NB4 (cell line): ENCODE measurements around the gene TMEM178B.
"Not testable (repeated sequence)": the region's sequence is repeated elsewhere in the genome, so short reads cannot be mapped to it uniquely, and the experiment has no call there.

Source experiments
- DNase-seq: peaks from one replicate; pipeline ENCODE4 v3.0.0; 2010; ENCODE audit warnings: low read depth
- H3K4me3 ChIP-seq: one replicate; pipeline ENCODE4 v1.5.1; 2011; ENCODE audit warnings: mild to moderate bottlenecking, low read depth, low read length, moderate library complexity
- CTCF ChIP-seq: IDR thresholded peaks from one replicate; pipeline ENCODE4 v1.5.1; 2012; ENCODE audit warnings: low read depth, low read length
- MYC ChIP-seq: IDR thresholded peaks from 2 replicates; pipeline ENCODE4 v1.6.1; 2011; ENCODE audit warnings: low read depth, low read length
- POLR2A ChIP-seq: IDR thresholded peaks from 2 replicates; pipeline ENCODE4 v1.6.1; 2011; ENCODE audit warnings: mild to moderate bottlenecking; ENCODE audit not compliant: insufficient read length; ENCODE audit errors: extremely low read depth
- TF ChIP-seq, protein P1 (sequence below): IDR thresholded peaks from 2 replicates; pipeline ENCODE4 v1.6.1; 2011; ENCODE audit warnings: low read depth, low read length

Gene TMEM178B

GRCh38 chr7:141073173-141073640 lies 657 bp upstream of the TMEM178B start:
- H3K4me3 ChIP-seq, result no peak overlapping the region
- TF ChIP-seq POLR2A (no peak), CTCF (no peak), MYC (no peak)
- TF ChIP-seq, protein P1, sequence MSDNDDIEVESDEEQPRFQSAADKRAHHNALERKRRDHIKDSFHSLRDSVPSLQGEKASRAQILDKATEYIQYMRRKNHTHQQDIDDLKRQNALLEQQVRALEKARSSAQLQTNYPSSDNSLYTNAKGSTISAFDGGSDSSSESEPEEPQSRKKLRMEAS, result no peak
- DNase-seq, result no peak

DNA sequence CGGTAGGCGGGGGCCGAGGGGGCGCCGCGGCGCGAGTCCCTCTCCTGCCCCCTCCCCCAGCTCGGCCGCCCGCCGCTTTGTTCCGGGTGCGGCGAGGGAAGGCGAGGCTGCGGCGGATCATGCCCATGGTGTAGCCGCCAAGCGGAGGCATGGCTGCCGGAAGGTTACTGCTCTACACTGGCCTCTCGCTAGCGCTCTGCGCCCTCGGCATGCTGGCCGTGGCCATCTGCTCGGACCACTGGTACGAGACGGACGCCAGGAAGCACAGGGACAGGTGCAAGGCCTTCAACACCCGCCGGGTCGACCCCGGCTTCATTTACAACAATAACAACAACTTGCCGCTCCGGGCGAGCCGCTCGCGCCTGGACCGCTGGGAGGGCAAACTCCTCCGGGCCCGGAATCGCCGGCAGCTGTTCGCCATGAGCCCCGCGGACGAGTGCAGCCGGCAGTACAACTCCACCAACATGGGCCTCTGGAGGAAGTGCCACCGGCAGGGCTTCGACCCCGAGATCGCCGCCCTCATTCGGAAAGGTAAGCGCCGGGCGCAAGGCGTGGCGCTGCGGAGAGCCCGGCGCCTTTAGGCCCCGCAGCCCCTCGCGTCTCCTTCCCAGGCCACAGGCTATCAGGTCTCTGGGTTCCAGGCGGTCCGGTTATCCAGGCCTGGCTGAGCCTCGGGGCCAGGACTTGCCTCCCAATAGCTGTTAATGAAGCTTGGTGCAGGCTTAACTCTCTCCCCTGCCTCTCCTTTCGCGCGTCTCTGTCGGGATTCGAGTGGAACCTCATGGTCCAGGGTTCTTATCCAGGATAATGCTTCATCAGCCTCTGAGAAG lies 513 bp downstream of the TMEM178B start:
- no peak overlapping the region for H3K4me3 ChIP-seq
- DNase-seq, result no peak
- TF ChIP-seq, protein P1, result no peak
- TF ChIP-seq POLR2A, result no peak
- TF ChIP-seq MYC, result no peak
- no peak for TF ChIP-seq CTCF

DNA sequence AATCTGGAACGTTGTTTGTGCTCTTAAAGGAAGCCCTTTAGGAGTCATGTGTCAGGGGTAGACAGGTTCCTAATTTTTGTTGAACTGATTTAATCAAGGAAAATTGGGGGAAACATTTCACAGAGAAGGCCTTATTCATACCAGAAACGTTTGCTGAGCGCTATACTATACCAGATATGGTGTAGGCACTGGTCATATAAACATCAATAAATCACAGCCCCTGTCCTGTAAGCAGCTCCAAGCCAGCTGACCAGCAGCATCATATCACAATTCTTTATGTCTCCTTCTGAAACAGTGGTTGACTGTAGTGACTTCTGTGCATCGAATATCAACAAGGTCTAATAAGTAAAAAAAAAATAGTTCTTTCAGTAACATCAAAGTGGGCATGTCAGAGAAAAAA lies 1.1 kb downstream of the TMEM178B start:
- H3K4me3 ChIP-seq, result no peak overlapping the region
- TF ChIP-seq POLR2A (no peak), CTCF (no peak), MYC (no peak)
- TF ChIP-seq, protein P1, result no peak
- no peak for DNase-seq

- DNase-seq, result no peak
- H3K4me3 ChIP-seq, result no peak overlapping the region
- TF ChIP-seq MYC (no peak), POLR2A (no peak), CTCF (no peak)
- TF ChIP-seq, protein P1, result no peak
Observed at GRCh38 chr7:141076377-141076776, 2.5 kb downstream of the TMEM178B start.

- H3K4me3 ChIP-seq, result no peak overlapping the region
- DNase-seq, result no peak
- TF ChIP-seq CTCF (no peak), MYC (no peak), POLR2A (no peak)
- TF ChIP-seq, protein P1, result no peak
Observed at GRCh38 chr7:141079219-141079618, 5.4 kb downstream of the TMEM178B start.

GRCh38 chr7:141089490-141089889 lies 15.6 kb downstream of the TMEM178B start:
- H3K4me3 ChIP-seq, DNase-seq: not testable (repeated sequence)
